GM13976 (cell line): Measurements from ENCODE around the gene TMEM100.

Experiments used
- DNase-seq: peaks from one replicate; pipeline ENCODE4 v3.0.0; 2012; ENCODE audit warnings: low spot score
- CTCF ChIP-seq: IDR thresholded peaks from 2 replicates; pipeline ENCODE4 v1.5.1; 2012; ENCODE audit warnings: borderline replicate concordance, mild to moderate bottlenecking; ENCODE audit not compliant: insufficient read depth; ENCODE audit errors: extremely low read depth, missing control alignments, control extremely low read depth
- in situ Hi-C: fragments of 300-500 bp; cut with MboI; formaldehyde crosslinking; loops from one replicate; pipeline ENCODE4 v1.12.0; 2022; ENCODE audit warnings: low sequenced_read_pairs, mixed read lengths, inconsistent platforms; ENCODE audit not compliant: unreplicated experiment

TMEM100 gene

GRCh38 chr17:55764610-55765009, 41.9 kb upstream of the TMEM100 start:
- DNase-seq: no peak
- TF ChIP-seq CTCF: no peak
- in situ Hi-C loops: no loop called here

GRCh38 chr17:55763856-55764255, 41.2 kb upstream of the TMEM100 start:
- TF ChIP-seq CTCF: no peak
- in situ Hi-C loops: no loop called here
- DNase-seq: no peak

- in situ Hi-C loops: no loop called here
- no peak for DNase-seq
- no peak for TF ChIP-seq CTCF
These were observed 39.6 kb upstream of the TMEM100 start for GRCh38 chr17:55762086-55762858.

- in situ Hi-C loops: no loop called here
- DNase-seq: no peak
- no peak for TF ChIP-seq CTCF
These were observed 38.1 kb upstream of the TMEM100 start for GRCh38 chr17:55760643-55761355.

- in situ Hi-C loops: no loop called here
- no peak for TF ChIP-seq CTCF
- no peak for DNase-seq
These were observed 35.5 kb upstream of the TMEM100 start for GRCh38 chr17:55758171-55758570.

- DNase-seq: no peak
- in situ Hi-C loops: no loop called here
- no peak for TF ChIP-seq CTCF
These were observed 35.0 kb upstream of the TMEM100 start for GRCh38 chr17:55757659-55758058.
